PC-9 (cell line): ENCODE results near the gene CLDN6. TPM values are rescaled to one million over a fixed set of nuclear protein-coding genes. Genes with fewer than 3 reads are reported as not detected.

Experiments used
- BruUV-seq: library from RNA; stranded (reverse); fragments of 400-500 nt; replicated peaks from 2 replicates; lab custom pipeline; 2021; lab: Mats Ljungman, UMichigan
- CTCF ChIA-PET: fragments of 300-600 bp; sonication (Branson Sonifier 250); formaldehyde crosslinking; loops from one replicate; lab custom pipeline; 2022; ENCODE audit warnings: antibody characterized with exemption; lab: Charles Lee
- POLR2A ChIA-PET: fragments of 300-600 bp; sonication (Branson Sonifier 250); formaldehyde crosslinking; loops from one replicate; lab custom pipeline; 2022; ENCODE audit warnings: antibody characterized with exemption; ENCODE audit not compliant: unreplicated experiment; lab: Charles Lee
- DNase-seq, 2 experiments: peaks; one replicate each; pipeline versions ENCODE4 v3.0.0 to v3.0.0-alpha.2; 2015 to 2022; ENCODE audit warnings: mixed read lengths in 1 of 2
- H2AFZ ChIP-seq: fragments of 200-600 bp; sonication (generic); 2 replicates; pipeline ENCODE4 v1.8.1; 2017; ENCODE audit warnings: antibody characterized with exemption
- H3F3A ChIP-seq: fragments of 200-600 bp; sonication (generic); 2 replicates; pipeline ENCODE4 v1.8.1; 2017; ENCODE audit warnings: antibody characterized with exemption, mild to moderate bottlenecking, low read depth; ENCODE audit not compliant: insufficient read depth
- H3K27ac ChIP-seq: fragments of 200-600 bp; sonication (generic); 2 replicates; pipeline ENCODE4 v1.6.1; 2016; ENCODE audit warnings: mixed run types
- H3K27me3 ChIP-seq: fragments of 200-600 bp; sonication (generic); 2 replicates; pipeline ENCODE4 v1.6.1; 2016; ENCODE audit warnings: low read depth, mixed run types; ENCODE audit not compliant: insufficient read depth
- H3K36me3 ChIP-seq: fragments of 200-600 bp; sonication (generic); 2 replicates; pipeline ENCODE4 v1.6.1; 2016; ENCODE audit warnings: low read depth, mixed run types
- H3K4me1 ChIP-seq: fragments of 200-600 bp; sonication (generic); replicated peaks from 2 replicates; pipeline ENCODE4 v1.6.1; 2016; ENCODE audit warnings: mixed run types; ENCODE audit not compliant: insufficient read depth
- H3K4me2 ChIP-seq: fragments of 200-600 bp; sonication (generic); 2 replicates; pipeline ENCODE4 v1.6.1; 2017; ENCODE audit warnings: mixed run types
- H3K4me3 ChIP-seq: fragments of 200-600 bp; sonication (generic); 2 replicates; pipeline ENCODE4 v1.6.1; 2016; ENCODE audit warnings: mixed run types
- H3K79me2 ChIP-seq: fragments of 200-600 bp; sonication (generic); 2 replicates; pipeline ENCODE4 v1.6.1; 2017; ENCODE audit warnings: low read depth, mixed run types
- H3K9me2 ChIP-seq: fragments of 200-600 bp; sonication (generic); 2 replicates; pipeline ENCODE4 v1.8.1; 2017; ENCODE audit warnings: mild to moderate bottlenecking; ENCODE audit not compliant: insufficient read depth
- H3K9me3 ChIP-seq: fragments of 200-600 bp; sonication (generic); 2 replicates; pipeline ENCODE4 v1.8.1; 2016; ENCODE audit warnings: low read depth; ENCODE audit not compliant: insufficient read depth
- H4K20me1 ChIP-seq: fragments of 200-600 bp; sonication (generic); 2 replicates; pipeline ENCODE4 v1.8.1; 2017; ENCODE audit not compliant: insufficient read depth
- EZH2 ChIP-seq: fragments of 200-600 bp; sonication (generic); IDR thresholded peaks from 2 replicates; pipeline ENCODE4 v1.8.0; 2017; ENCODE audit warnings: antibody characterized with exemption, low read depth
- intact Hi-C: fragments of 100-400 bp; cut with micrococcal nuclease; formaldehyde crosslinking; loops from one replicate; pipeline ENCODE4 v1.10.0; 2022; ENCODE audit not compliant: unreplicated experiment
- total RNA-seq: library from RNA; stranded (reverse); gene quantifications from 2 replicates; pipeline ENCODE4 v1.2.3, GENCODE V29; 2021
- TF ChIP-seq, protein P1 (sequence below): fragments of 200-600 bp; sonication (generic); conservative IDR thresholded peaks from 2 replicates; pipeline ENCODE4 v1.6.1; 2017; ENCODE audit warnings: mixed run types, antibody characterized with exemption, mild to moderate bottlenecking, moderate library complexity

The CLDN6 gene
- total RNA-seq, 1 experiment from 2014 or later, result 0.26 TPM

DNA sequence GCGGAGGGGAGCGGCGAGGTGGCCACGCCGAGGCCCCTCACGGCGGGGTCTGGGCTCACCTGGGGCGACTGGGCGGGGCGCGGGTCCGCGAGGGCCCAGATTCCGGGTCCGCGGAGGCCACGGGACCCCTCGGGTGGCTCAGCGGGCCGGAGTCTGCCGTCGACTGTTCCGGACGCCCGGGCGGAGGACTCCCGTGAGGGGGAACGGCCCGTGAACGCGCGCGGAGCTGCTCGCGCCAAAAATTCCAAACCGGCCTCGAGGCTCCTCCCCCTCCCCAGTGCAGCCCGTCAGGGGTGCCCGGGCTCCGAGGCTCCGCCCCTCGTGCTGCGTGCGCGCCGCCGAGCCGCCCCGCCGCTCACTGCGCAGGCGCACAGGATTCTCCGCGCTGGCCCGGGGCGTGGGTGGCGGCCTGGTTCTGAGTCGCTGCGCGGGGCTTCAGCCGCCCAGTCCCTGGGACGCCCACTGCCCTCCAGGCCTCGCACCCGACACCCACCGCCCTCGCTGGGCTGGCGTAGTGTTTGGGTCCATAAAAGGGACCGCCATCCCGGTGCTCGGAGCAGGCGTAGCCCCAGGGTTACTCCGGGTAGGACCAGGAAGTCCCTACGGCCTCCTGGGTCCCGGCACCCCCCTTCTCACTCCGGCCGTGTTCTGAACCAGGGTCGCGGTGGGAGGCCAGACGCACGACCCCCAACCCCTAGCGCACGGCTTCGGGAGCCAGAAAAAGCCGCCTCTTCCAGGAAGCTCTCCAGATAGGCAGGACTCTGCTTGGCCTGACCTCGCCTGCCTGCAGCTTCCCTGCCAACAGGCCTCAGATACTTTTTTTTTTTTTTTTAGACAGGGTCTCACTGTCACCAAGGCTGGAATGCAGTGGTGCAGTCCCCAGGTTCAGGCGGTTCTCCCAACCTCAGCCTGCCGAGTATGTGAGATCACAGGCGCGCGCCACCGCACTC lies 37.5 kb downstream of the CLDN6 start, which contains the start of gene PKMYT1:
Gene PKMYT1, minus strand, starts transcription at position 220 of the 950 bp plus-strand sequence. CDS start 789 bp downstream, outside the sequence.
- peaks cover 10% of the 10 kb centered on the region for H3K79me2 ChIP-seq
- H2AFZ ChIP-seq, result peak within 1 kb of the TSS; percentile 98
- CTCF ChIA-PET, result interaction anchor here (0.6 kb wide), 1 partner anchor 44 kb away, joined by 9 read pairs; no protein-coding TSS in a partner anchor
- DNase-seq, result peak; percentile 63 to 98
- peaks cover 28% of the 10 kb centered on the region; the same call in 1 of the 2 replicates for H3F3A ChIP-seq
- TSS peak; percentile 75 for BruUV-seq
- no peaks in the 10 kb centered on the region for H3K27me3 ChIP-seq
- H3K4me1 ChIP-seq, result peaks cover 22% of the 10 kb centered on the region
- H3K36me3 ChIP-seq, result no peaks in the 10 kb centered on the region
- POLR2A ChIA-PET, result interaction anchor here (0.6 to 1.0 kb wide), 3 partner anchors 8 to 101 kb away, joined by 3 to 7 read pairs (median 5); no protein-coding TSS in a partner anchor
- peak within 1 kb of the TSS; percentile 80 for H3K4me3 ChIP-seq
- no peaks in the 10 kb centered on the region for H3K9me3 ChIP-seq
- H3K9me2 ChIP-seq, result no peaks in the 10 kb centered on the region
- peak within 1 kb of the TSS; percentile 86 for H3K4me2 ChIP-seq
- H4K20me1 ChIP-seq, result no peaks in the 10 kb centered on the region; the same call in 1 of the 2 replicates
- TF ChIP-seq, protein P1, sequence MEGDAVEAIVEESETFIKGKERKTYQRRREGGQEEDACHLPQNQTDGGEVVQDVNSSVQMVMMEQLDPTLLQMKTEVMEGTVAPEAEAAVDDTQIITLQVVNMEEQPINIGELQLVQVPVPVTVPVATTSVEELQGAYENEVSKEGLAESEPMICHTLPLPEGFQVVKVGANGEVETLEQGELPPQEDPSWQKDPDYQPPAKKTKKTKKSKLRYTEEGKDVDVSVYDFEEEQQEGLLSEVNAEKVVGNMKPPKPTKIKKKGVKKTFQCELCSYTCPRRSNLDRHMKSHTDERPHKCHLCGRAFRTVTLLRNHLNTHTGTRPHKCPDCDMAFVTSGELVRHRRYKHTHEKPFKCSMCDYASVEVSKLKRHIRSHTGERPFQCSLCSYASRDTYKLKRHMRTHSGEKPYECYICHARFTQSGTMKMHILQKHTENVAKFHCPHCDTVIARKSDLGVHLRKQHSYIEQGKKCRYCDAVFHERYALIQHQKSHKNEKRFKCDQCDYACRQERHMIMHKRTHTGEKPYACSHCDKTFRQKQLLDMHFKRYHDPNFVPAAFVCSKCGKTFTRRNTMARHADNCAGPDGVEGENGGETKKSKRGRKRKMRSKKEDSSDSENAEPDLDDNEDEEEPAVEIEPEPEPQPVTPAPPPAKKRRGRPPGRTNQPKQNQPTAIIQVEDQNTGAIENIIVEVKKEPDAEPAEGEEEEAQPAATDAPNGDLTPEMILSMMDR, result no peak
- no peak for TF ChIP-seq EZH2
- intact Hi-C loops, result loop anchor here (2.0 kb wide), 1 partner anchor 42 kb away; the partner anchor contains the start of gene HCFC1R1
- peak within 1 kb of the TSS; percentile 36; the same call in 1 of the 2 replicates for H3K27ac ChIP-seq

DNA sequence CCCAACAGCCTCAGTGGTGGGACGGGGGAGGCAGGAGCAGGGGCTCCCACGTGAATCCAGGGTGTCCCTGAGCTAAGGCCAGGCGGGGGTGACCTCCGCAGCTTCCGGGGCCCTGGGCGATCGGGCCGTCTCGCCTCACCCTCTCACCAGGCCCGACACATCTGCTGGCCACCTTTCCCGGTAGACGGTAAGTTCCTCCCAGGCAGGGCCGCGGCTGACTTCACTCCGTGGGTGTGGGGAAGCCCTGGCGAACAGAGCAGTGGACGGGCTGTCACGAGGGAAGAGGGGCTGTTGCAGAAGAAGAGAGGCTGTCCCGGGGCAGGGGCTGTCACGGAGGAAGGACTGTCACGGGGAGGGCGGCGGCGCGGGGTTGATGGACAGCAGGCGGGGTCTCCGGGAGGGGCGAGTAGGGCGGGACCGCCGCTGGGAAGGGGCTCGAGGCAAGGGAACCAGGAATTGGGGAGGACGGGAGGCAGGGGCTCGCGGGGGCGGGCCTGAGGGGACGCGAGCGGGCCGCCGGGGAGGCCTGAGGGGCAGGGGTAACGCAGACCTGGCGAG lies 38.2 kb downstream of the CLDN6 start:
- peaks cover 22% of the 10 kb centered on the region for H3K4me1 ChIP-seq
- peak overlapping the region; percentile 86 for H3K4me2 ChIP-seq
- POLR2A ChIA-PET, result no interaction called here
- H3K9me3 ChIP-seq, result no peaks in the 10 kb centered on the region
- H3K27me3 ChIP-seq, result no peaks in the 10 kb centered on the region
- BruUV-seq, result TSS peak; percentile 30
- CTCF ChIA-PET, result no interaction called here
- peaks cover 21% of the 10 kb centered on the region; the same call in 1 of the 2 replicates for H3F3A ChIP-seq
- H4K20me1 ChIP-seq, result no peaks in the 10 kb centered on the region; the same call in 1 of the 2 replicates
- peak overlapping the region; percentile 80 for H2AFZ ChIP-seq
- TF ChIP-seq, protein P1, result no peak
- TF ChIP-seq EZH2, result no peak
- H3K9me2 ChIP-seq, result no peaks in the 10 kb centered on the region
- no peak overlapping the region for H3K27ac ChIP-seq
- H3K4me3 ChIP-seq, result peak overlapping the region; percentile 80
- H3K36me3 ChIP-seq, result no peaks in the 10 kb centered on the region
- peak in 1 of 2 experiments; percentile 62 for DNase-seq
- intact Hi-C loops, result loop anchor here (2.0 kb wide), 1 partner anchor 43 kb away; the partner anchor contains the start of gene HCFC1R1
- H3K79me2 ChIP-seq, result peaks cover 10% of the 10 kb centered on the region

DNA sequence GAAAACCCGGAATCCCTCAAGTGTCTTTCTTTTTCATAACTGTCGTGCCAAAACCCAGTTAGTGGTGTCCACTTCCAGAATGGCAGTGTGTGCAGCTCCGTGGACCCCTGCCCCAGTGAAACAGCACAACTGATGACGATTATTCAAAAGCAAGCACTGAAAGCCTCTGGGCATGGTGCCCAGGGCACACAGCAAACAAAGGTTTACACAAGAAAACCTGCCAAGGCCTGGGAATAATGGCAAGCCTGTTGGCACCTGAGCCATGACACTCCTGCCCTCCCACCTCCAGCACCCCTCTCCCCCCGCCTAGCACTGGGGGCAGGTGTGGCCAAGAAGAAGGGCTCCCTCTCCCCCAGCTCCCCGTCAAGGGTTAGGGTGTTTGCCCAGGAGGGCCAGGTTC lies 40.5 kb downstream of the CLDN6 start:
- no peaks in the 10 kb centered on the region for H3K27me3 ChIP-seq
- H3K4me1 ChIP-seq, result peaks cover 13% of the 10 kb centered on the region
- TF ChIP-seq, protein P1, result no peak
- TF ChIP-seq EZH2, result no peak
- no peak overlapping the region for H2AFZ ChIP-seq
- BruUV-seq, result no TSS peak
- H3K36me3 ChIP-seq, result no peaks in the 10 kb centered on the region
- no peaks in the 10 kb centered on the region; the same call in 1 of the 2 replicates for H4K20me1 ChIP-seq
- no peak for DNase-seq
- intact Hi-C loops, result no loop called here
- POLR2A ChIA-PET, result no interaction called here
- no peak overlapping the region for H3K4me2 ChIP-seq
- CTCF ChIA-PET, result no interaction called here
- H3K9me2 ChIP-seq, result no peaks in the 10 kb centered on the region
- H3K4me3 ChIP-seq, result no peak overlapping the region
- no peaks in the 10 kb centered on the region for H3K9me3 ChIP-seq
- H3K79me2 ChIP-seq, result peaks cover 10% of the 10 kb centered on the region
- peaks cover 21% of the 10 kb centered on the region; the same call in 1 of the 2 replicates for H3F3A ChIP-seq
- H3K27ac ChIP-seq, result no peak overlapping the region
